Lung (tissue), 12 donors: ENCODE data around the gene FBXL19. TPM values are rescaled to one million over a fixed set of nuclear protein-coding genes. Genes with fewer than 3 reads are reported as not detected.

Source experiments
- ATAC-seq: fragments of 200-7000 bp; cut with Tn5 transposase; one replicate; pipeline ENCODE4 v1.9.1; 2020; ENCODE audit warnings: moderate number of reproducible peaks; ENCODE audit not compliant: insufficient read depth, low FRiP score
- DNase-seq, 3 donors: peaks; one replicate each; pipeline ENCODE4 v3.0.0-alpha.2; 2013 to 2017
- H3K27ac ChIP-seq, 2 donors: one replicate each; pipeline ENCODE4 v1.5.1; 2013; ENCODE audit warnings: mild to moderate bottlenecking in 2 of 2, moderate library complexity in 2 of 2, control low read depth in 1 of 2, inconsistent platforms in 1 of 2, low read depth in 1 of 2, low read length in 1 of 2
- H3K27me3 ChIP-seq, 3 donors: one replicate each; pipeline ENCODE4 v1.5.1; 2013; ENCODE audit warnings: low read length in 2 of 3; ENCODE audit not compliant: control insufficient read depth in 3 of 3, insufficient read depth in 3 of 3
- H3K36me3 ChIP-seq, 4 donors: one replicate each; pipeline ENCODE4 v1.5.1; 2013; ENCODE audit warnings: low read length in 4 of 4, mild to moderate bottlenecking in 1 of 4, moderate library complexity in 1 of 4; ENCODE audit not compliant: control insufficient read depth in 4 of 4, insufficient read depth in 4 of 4
- H3K4me1 ChIP-seq, 5 donors: one replicate each; pipeline ENCODE4 v1.5.1; 2013; ENCODE audit warnings: low read length in 5 of 5, mild to moderate bottlenecking in 2 of 5, moderate library complexity in 1 of 5; ENCODE audit not compliant: control insufficient read depth in 5 of 5, insufficient read depth in 5 of 5
- H3K4me3 ChIP-seq: one replicate; pipeline ENCODE4 v1.5.1; 2013; ENCODE audit warnings: mild to moderate bottlenecking, control low read depth, moderate library complexity
- H3K9ac ChIP-seq, 2 donors: one replicate each; pipeline ENCODE4 v1.5.1; 2013; ENCODE audit warnings: low read length in 2 of 2, control low read depth in 1 of 2; ENCODE audit not compliant: insufficient read depth in 1 of 2
- H3K9me3 ChIP-seq, 4 donors: one replicate each; pipeline ENCODE4 v1.5.1; 2013; ENCODE audit warnings: low read length in 3 of 4, mild to moderate bottlenecking in 1 of 4, moderate library complexity in 1 of 4; ENCODE audit not compliant: control insufficient read depth in 4 of 4, insufficient read depth in 3 of 4
- whole genome bisulfite sequencing, 2 donors: extraction: QIAGEN DNeasy Blood & Tissue Kit; methylation state at CpG; one replicate each; pipeline ENCODE4 v1.1.7; 2013; 5-methylcytosine and 5-hydroxymethylcytosine counted together
- polyA plus RNA-seq, 2 donors: library from polyadenylated mRNA; stranded (reverse); fragments of 200-250 nt; gene quantifications; one replicate each; pipeline ENCODE4 v1.2.1, GENCODE V29; 2013
- total RNA-seq, 2 donors: library from RNA; depleted of rRNA in 1 of 2; stranded (reverse); fragments of >200 nt in 1 of 2; gene quantifications; one replicate each; pipeline ENCODE4 v1.2.1, GENCODE V29; 2014 to 2021
- TF ChIP-seq, protein P1 (sequence below): IDR thresholded peaks from 2 replicates; pipeline ENCODE4 v1.5.1; 2012; ENCODE audit warnings: mild to moderate bottlenecking; ENCODE audit errors: control extremely low read depth, extremely low read depth
- donor health status: control.
- donor health status: control.
- donor health status: Bipolar disorder and iron deficiency.
- donor health status: healthy.
- donor health status: DM: yes; HTN: yes; CAD: no.

The FBXL19 gene
- total and polyA plus RNA-seq, 4 donors, result 10.3 to 17.3 (median 13.2) TPM

DNA sequence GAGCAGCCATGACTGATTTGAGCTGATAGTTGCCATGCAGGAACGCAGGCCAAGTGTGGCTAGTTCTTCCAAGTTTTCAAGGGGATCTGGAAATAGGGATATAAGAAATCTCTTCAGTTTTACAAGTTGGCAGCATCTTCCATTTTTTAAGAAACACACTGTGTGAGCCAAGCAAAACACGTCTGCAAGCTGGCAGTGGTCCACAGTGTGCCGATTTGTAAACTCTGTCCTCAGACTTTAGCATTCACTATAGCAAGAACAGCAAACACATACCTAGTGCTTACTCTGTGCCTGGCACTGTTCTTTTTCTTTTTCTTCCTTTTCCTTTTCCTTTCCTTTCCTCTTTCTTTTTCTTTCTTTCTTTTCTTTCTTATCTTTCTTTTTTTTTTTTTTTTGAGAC lies 28.4 kb downstream of the FBXL19 start:
- WGBS, 2 donors, result 39 to 64% methylated on average over 3 of the region's 3 CpGs
- no peak overlapping the region for H3K9ac ChIP-seq

GRCh38 chr16:30953111-30953510 lies 29.7 kb downstream of the FBXL19 start:
- Histone ChIP-seq H3K9me3 (no peaks in the 10 kb centered on the region), H3K4me3 (no peak overlapping the region), H3K27me3 (no peaks in the 10 kb centered on the region), H3K36me3 (peaks cover 0 to 6% (median 0%) of the 10 kb centered on the region in 4 donors), H3K9ac (no peak overlapping the region), H3K4me1 (peaks cover 0 to 34% (median 13%) of the 10 kb centered on the region in 5 donors), H3K27ac (peak overlapping the region in 1 of 2 donors; percentile 48)
- ATAC-seq, result no peak
- TF ChIP-seq, protein P1, sequence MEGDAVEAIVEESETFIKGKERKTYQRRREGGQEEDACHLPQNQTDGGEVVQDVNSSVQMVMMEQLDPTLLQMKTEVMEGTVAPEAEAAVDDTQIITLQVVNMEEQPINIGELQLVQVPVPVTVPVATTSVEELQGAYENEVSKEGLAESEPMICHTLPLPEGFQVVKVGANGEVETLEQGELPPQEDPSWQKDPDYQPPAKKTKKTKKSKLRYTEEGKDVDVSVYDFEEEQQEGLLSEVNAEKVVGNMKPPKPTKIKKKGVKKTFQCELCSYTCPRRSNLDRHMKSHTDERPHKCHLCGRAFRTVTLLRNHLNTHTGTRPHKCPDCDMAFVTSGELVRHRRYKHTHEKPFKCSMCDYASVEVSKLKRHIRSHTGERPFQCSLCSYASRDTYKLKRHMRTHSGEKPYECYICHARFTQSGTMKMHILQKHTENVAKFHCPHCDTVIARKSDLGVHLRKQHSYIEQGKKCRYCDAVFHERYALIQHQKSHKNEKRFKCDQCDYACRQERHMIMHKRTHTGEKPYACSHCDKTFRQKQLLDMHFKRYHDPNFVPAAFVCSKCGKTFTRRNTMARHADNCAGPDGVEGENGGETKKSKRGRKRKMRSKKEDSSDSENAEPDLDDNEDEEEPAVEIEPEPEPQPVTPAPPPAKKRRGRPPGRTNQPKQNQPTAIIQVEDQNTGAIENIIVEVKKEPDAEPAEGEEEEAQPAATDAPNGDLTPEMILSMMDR, result no peak
- 86 to 90% methylated on average over 9 of the region's 9 CpGs for WGBS, 2 donors
- DNase-seq, result no peak

More for the DNA sequence above, 28.4 kb downstream of the FBXL19 start:
- ATAC-seq (no peak), DNase-seq (peak; percentile 56 to 93 (median 82))
- H3K4me1 ChIP-seq, result peaks cover 0 to 37% (median 13%) of the 10 kb centered on the region in 5 donors
- no peaks in the 10 kb centered on the region for H3K9me3 ChIP-seq
- H3K4me3 ChIP-seq, result no peak overlapping the region
- no peaks in the 10 kb centered on the region for H3K27me3 ChIP-seq
- no peak overlapping the region for H3K27ac ChIP-seq
- TF ChIP-seq, protein P1, result no peak
- H3K36me3 ChIP-seq, result peaks cover 0 to 11% (median 0%) of the 10 kb centered on the region in 4 donors

DNA sequence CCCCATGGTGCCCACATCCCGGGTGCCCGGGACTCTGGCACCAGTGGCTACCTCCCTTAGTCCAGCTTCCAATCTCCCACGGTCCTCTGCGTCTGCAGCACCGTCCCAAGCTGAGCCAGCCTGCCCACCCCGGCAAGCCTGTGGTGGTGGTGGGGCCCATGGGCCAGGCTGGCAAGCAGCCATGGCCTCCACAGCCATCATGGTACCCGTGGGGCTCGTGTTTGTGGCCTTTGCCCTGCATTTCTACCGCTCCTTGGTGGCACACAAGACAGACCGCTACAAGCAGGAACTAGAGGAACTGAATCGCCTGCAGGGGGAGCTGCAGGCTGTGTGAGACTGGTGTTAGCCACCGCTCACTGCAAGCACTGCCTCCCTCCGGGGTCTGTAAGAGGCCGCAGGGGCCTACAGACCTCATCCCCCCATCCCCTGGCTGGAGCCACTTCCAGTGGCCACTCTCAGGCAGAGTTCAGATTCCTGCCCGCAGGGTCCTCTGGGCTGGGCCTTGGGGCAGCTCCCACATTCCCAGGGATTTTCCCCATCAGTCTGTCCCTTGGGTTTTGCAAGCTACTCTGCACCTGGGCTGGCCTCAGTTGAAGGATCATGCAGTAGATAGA lies 30.2 kb downstream of the FBXL19 start:
- peaks cover 0 to 36% (median 14%) of the 10 kb centered on the region in 5 donors for H3K4me1 ChIP-seq
- no peak overlapping the region for H3K4me3 ChIP-seq
- ATAC-seq (no peak), DNase-seq (peak; percentile 73 to 84 (median 79))
- H3K9me3 ChIP-seq, result no peaks in the 10 kb centered on the region
- H3K27ac ChIP-seq, result peak overlapping the region in 1 of 2 donors; percentile 48
- H3K27me3 ChIP-seq, result no peaks in the 10 kb centered on the region
- TF ChIP-seq, protein P1, result peak; percentile 12
- H3K9ac ChIP-seq, result no peak overlapping the region
- 53 to 55% methylated on average over 15 of the region's 15 CpGs for WGBS, 2 donors
- peaks cover 0 to 6% (median 0%) of the 10 kb centered on the region in 4 donors for H3K36me3 ChIP-seq
